ENCODE results near the gene GGCT. TPM values are rescaled to one million over a fixed set of nuclear protein-coding genes. Genes with fewer than 3 reads are reported as not detected.

Gene GGCT
- total and polyA plus RNA-seq, 2 of the 8 experiments (the other 6 are each of a cell fraction or from before 2014, with no cell fraction given): 50.0 to 129 TPM

GRCh38 chr7:30462179-30462578 is 42.5 kb downstream of the GGCT start (continued):
- TF ChIP-seq KDM4A (IDR thresholded peaks at IDR 0.05; ENCODE audit: low read depth, low read length, severe bottlenecking): no peak
- no peak for TF ChIP-seq TEAD4 (IDR thresholded peaks at IDR 0.05; ENCODE audit: low read depth, low read length)
- TF ChIP-seq RFX5 (IDR thresholded peaks at IDR 0.05; ENCODE audit: borderline replicate concordance, low read depth, low read length): no peak
- no peak for TF ChIP-seq GABPA (IDR thresholded peaks at IDR 0.05; ENCODE audit: borderline replicate concordance, insufficient read depth, low read length)

Data from H1 (cell line).